Fibroblast of the aortic adventitia (primary cell): ENCODE data around the gene ALPL. TPM values are rescaled to one million over a fixed set of nuclear protein-coding genes. Genes with fewer than 3 reads are reported as not detected.

Experiments used
- DNase-seq: peaks from one replicate; pipeline ENCODE4 v3.0.0-alpha.2; 2010; ENCODE audit warnings: low read depth
- H3K4me3 ChIP-seq: 2 replicates; pipeline ENCODE4 v1.5.1; 2011; ENCODE audit warnings: low read depth, mild to moderate bottlenecking, control low read depth, low read length, moderate library complexity
- total RNA-seq: library from RNA; depleted of rRNA; stranded (reverse); fragments of >200 nt; gene quantifications from 2 replicates; pipeline ENCODE4 v1.2.3, GENCODE V29; 2012; ENCODE audit warnings: low replicate concordance
- TF ChIP-seq, protein P1 (sequence below): IDR thresholded peaks from 2 replicates; pipeline ENCODE4 v1.5.1; 2011; ENCODE audit warnings: mild to moderate bottlenecking, low read length, control low read depth, inconsistent platforms; ENCODE audit not compliant: insufficient read depth

ALPL gene
- total RNA-seq, 1 donor = 1.1 TPM

DNA sequence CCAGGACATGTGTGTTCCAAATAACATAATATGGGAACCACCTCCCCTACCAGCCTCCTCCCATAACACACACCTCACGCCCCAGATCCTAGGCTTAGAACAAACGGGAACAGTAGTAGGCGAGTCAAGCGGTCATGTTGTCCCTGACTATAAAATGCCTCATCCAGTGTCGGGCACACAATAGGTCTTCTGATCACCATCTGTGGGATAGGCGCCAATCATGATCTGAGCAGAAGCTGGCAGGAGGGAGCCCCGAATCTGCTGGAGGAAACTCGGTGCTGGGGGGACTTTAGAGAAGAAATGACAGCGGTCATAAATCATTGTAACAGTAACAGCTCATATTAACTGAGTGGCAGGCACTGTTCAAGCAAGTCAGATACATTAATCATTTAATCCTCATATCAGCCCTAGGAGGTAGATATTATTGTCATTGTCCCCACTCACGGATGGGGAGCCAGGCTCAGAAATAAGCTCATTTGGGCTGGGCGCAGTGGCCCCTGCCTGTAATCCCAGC, 13.4 kb downstream of the ALPL start:
- H3K4me3 ChIP-seq = no peak overlapping the region
- TF ChIP-seq, protein P1, sequence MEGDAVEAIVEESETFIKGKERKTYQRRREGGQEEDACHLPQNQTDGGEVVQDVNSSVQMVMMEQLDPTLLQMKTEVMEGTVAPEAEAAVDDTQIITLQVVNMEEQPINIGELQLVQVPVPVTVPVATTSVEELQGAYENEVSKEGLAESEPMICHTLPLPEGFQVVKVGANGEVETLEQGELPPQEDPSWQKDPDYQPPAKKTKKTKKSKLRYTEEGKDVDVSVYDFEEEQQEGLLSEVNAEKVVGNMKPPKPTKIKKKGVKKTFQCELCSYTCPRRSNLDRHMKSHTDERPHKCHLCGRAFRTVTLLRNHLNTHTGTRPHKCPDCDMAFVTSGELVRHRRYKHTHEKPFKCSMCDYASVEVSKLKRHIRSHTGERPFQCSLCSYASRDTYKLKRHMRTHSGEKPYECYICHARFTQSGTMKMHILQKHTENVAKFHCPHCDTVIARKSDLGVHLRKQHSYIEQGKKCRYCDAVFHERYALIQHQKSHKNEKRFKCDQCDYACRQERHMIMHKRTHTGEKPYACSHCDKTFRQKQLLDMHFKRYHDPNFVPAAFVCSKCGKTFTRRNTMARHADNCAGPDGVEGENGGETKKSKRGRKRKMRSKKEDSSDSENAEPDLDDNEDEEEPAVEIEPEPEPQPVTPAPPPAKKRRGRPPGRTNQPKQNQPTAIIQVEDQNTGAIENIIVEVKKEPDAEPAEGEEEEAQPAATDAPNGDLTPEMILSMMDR = no peak
- DNase-seq = no peak

DNA sequence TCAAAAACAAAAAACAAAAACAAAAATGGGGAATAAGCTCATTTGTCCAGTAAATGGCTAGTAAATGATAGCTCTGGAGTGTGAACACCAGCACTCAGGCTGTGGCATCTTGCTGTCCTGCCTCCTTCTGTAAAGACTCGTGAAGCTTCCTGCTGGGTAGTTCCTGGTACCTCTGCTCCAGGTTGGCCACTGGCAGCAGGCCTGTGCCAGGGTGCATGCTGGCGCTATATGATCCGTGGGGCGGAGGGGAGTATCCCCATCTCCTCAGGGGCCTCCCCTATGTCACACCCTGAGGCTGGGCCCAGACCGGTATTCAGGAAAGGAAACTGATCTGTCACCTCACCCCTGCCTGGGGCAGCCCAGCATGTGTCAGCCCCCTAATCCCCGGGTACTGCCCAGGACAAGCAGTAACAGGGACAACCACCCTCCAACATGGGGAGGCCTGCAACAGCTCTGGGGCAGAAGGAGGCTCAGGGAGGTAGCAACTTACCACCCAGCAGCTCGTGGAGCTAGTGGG, 14.1 kb downstream of the ALPL start:
- no peak overlapping the region for H3K4me3 ChIP-seq
- no peak for DNase-seq
- TF ChIP-seq, protein P1 = no peak

DNA sequence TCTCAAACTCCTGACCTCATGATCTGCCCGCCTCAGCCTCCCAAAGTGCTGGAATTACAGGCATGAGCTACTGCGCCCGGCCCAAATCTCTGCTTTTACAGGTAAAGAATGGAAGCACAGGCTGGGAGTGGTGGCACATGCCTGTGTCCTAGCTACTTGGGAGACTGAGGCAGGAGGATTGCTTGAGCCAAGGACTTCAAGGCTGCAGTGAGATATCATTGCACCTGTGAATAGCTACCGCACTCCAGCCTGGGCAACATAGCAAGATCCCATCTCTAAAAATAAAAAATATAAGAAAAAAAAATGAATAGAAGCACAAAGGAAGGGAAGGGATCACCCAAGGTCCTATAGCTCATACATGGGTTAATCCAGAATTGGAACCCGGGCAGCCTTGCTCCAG, 15.0 kb downstream of the ALPL start:
- no peak for DNase-seq
- TF ChIP-seq, protein P1 = no peak
- H3K4me3 ChIP-seq = no peak overlapping the region

DNA sequence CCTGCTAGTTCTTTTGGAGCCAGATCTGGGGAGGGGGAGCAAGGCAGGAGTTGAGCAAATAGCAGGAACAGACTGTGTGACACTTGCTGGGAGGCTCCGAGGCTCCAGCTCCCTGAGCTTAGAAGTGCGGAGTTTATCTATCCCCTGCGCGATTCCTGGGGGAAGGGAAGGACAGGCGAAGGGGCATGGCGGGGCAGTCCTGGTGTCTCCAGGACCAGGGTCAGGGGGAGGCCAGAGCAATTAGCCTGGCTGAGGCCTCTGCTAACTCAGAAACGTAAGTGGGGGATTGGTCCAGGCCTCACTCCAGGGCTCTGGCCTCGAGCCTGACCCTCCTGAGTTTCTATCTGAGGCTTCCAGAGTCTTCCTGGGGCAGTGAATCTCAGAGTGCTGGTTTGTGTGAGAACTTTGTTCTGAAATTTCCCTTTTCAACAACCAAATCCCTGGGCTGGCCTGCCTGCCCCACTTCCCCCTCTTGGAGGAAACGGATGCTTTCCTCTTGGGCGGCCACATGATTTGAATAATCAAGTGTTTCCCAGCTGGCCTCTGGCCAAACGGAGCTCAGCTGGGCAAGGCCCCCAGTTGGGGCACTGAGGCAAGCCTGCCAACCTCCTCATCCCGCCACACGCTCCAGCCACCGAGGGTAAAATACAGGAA, 15.6 kb downstream of the ALPL start:
- H3K4me3 ChIP-seq = no peak overlapping the region
- DNase-seq = no peak
- TF ChIP-seq, protein P1 = no peak

GRCh38 chr1:21525340-21525717, 16.1 kb downstream of the ALPL start:
- TF ChIP-seq, protein P1 = no peak
- H3K4me3 ChIP-seq = no peak overlapping the region
- DNase-seq = no peak

- H3K4me3 ChIP-seq = no peak overlapping the region
- TF ChIP-seq, protein P1 = no peak
Observed at GRCh38 chr1:21526441-21526840, 17.2 kb downstream of the ALPL start.

More at GRCh38 chr1:21526441-21526840, 17.2 kb downstream of the ALPL start:
- DNase-seq = no peak
